Duodenal mucosa (tissue), 2 donors: ENCODE measurements around the gene APOBEC4.
"Not testable (repeated sequence)": the region's sequence is repeated elsewhere in the genome, so short reads cannot be mapped to it uniquely, and the experiment has no call there.

Source experiments
- H3K27ac ChIP-seq: one replicate; pipeline ENCODE4 v1.7.0; 2013; ENCODE audit warnings: low read depth, low read length
- H3K27me3 ChIP-seq, 2 donors: one replicate each; pipeline ENCODE4 v1.7.0; 2013; ENCODE audit warnings: low read length in 2 of 2, control low read depth in 1 of 2; ENCODE audit not compliant: insufficient read depth in 2 of 2, control insufficient read depth in 1 of 2
- H3K36me3 ChIP-seq, 2 donors: one replicate each; pipeline ENCODE4 v1.7.0; 2013; ENCODE audit warnings: low read length in 2 of 2, control low read depth in 1 of 2; ENCODE audit not compliant: insufficient read depth in 2 of 2, control insufficient read depth in 1 of 2
- H3K4me1 ChIP-seq, 2 donors: one replicate each; pipeline ENCODE4 v1.7.0; 2013; ENCODE audit warnings: low read length in 2 of 2, control low read depth in 1 of 2; ENCODE audit not compliant: insufficient read depth in 2 of 2, control insufficient read depth in 1 of 2
- H3K4me3 ChIP-seq, 2 donors: one replicate each; pipeline ENCODE4 v1.7.0; 2013; ENCODE audit warnings: low read length in 2 of 2, low read depth in 1 of 2
- H3K9ac ChIP-seq, 2 donors: one replicate each; pipeline ENCODE4 v1.7.0; 2013; ENCODE audit warnings: low read length in 2 of 2, low read depth in 1 of 2
- H3K9me3 ChIP-seq, 2 donors: one replicate each; pipeline ENCODE4 v1.7.0; 2013; ENCODE audit warnings: low read length in 2 of 2, control low read depth in 1 of 2; ENCODE audit not compliant: control insufficient read depth in 1 of 2

Gene APOBEC4

DNA sequence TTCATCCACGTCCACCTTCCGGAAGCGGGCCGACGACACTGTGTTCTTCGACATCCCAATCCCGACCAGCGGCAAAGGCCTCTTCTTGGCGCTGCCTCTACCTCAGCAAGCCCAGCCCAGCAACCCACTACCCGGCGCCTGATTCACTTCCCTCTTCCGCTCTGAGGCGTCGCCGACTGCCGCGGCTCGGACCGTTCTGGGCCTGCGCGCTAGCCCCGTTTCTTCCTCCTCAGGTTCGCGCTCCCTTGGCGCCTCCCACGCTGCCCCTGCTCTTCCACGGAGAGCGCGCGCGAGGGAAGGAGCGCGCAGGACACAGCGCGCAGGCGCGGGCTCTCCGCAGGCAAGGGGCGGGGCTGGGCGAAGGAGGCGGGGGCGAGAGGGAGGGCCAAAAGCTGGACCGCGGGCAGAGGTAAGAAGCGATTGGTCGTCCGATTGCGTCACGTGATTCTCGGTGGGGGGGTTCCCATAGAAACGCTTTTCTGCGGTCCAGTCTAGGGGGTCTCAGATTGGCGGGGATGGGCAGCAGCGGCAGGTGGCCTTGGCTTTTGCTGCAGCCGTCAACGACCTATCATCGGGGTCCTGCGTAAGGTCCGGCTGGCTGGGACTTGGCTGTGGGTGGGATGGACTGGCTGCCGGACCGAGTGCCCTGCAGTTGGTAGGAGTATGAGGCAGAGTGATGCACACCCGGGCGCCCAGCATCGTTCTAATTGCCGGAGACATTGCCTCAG is 17.3 kb downstream of the APOBEC4 start, which contains the start of gene ARPC5:
TSS of gene ARPC5 (minus strand) at position 178 of the 728 bp plus-strand sequence. CDS start at position 54, 124 bp downstream.
- H3K4me1 ChIP-seq, result peaks cover 16 to 22% of the 10 kb centered on the region in 2 donors

DNA sequence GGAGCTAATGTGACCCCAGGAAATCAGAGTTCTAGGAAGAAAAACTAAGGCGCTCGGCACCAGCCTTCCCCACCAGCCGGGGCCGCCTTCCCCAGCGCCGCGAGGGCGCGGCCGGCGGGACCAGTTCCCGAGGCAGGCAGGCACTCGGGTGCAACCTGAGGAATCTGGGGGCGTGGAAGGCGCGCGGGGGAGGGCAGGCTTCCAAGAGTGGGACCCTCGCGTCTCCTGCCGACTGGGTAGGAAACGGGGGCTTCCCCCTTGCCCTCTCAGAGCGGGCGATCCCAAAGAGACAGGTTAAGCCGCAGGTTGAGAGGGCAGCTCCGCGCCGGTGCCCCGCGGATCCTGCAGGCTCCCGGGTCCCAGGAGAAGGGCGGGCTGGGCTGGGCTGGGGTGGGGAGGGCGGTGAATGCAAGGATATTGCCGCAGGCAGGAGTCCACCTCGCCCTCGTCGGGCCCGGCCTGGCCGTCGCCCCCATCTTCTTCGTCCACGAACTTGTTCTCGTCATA is 18.0 kb downstream of the APOBEC4 start:
- Histone ChIP-seq H3K4me1 (peaks cover 16 to 27% of the 10 kb centered on the region in 2 donors), H3K27me3 (no peaks in the 10 kb centered on the region), H3K27ac (peak overlapping the region; percentile 91), H3K9me3 (no peaks in the 10 kb centered on the region), H3K9ac (peak overlapping the region; percentile 80 to 82), H3K36me3 (peaks cover 0 to 8% of the 10 kb centered on the region in 2 donors), H3K4me3 (peak overlapping the region; percentile 81 to 98)

More for the DNA sequence above, 17.3 kb downstream of the APOBEC4 start, which contains the start of gene ARPC5:
- peak within 1 kb of the TSS; percentile 91 for H3K27ac ChIP-seq
- no peaks in the 10 kb centered on the region for H3K9me3 ChIP-seq
- H3K27me3 ChIP-seq, result no peaks in the 10 kb centered on the region
- peaks cover 0 to 2% of the 10 kb centered on the region in 2 donors for H3K36me3 ChIP-seq
- peak within 1 kb of the TSS; percentile 81 to 98 for H3K4me3 ChIP-seq
- H3K9ac ChIP-seq, result peak within 1 kb of the TSS; percentile 80 to 82

DNA sequence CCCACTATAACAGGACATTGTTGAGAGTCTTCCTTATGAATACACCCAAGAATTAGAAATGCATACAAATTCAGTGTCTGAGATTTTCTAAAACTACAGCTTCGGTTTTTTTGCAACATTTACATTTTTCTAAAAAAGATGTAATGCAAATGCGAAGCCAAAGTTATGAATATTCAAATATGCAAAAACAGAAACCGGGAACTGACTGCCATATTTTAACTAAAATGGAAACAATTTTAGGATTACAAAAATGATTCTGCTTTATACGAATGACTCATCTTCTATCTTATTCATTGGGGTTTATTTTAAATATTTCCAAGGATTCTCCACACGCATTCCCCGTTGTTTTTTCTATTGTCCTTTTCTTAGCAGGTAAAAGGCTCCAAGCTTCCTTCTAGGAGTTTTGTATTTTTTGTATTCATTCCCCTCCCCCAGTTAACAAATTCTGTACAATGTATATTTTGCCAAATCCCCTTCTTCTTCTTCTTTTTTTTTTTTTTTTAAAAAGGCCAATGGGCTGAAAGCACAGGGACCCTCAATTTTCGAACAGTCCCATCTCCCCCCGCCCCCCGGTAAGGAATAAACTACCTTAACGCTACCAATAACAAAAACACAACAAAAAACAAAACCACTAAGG is 18.6 kb downstream of the APOBEC4 start:
- Histone ChIP-seq H3K4me1 (peaks cover 16 to 27% of the 10 kb centered on the region in 2 donors), H3K4me3 (peak overlapping the region; percentile 81 to 98), H3K27ac (peak overlapping the region; percentile 91), H3K9me3 (no peaks in the 10 kb centered on the region), H3K27me3 (no peaks in the 10 kb centered on the region), H3K36me3 (peaks cover 0 to 14% of the 10 kb centered on the region in 2 donors), H3K9ac (peak overlapping the region; percentile 80 to 82)

DNA sequence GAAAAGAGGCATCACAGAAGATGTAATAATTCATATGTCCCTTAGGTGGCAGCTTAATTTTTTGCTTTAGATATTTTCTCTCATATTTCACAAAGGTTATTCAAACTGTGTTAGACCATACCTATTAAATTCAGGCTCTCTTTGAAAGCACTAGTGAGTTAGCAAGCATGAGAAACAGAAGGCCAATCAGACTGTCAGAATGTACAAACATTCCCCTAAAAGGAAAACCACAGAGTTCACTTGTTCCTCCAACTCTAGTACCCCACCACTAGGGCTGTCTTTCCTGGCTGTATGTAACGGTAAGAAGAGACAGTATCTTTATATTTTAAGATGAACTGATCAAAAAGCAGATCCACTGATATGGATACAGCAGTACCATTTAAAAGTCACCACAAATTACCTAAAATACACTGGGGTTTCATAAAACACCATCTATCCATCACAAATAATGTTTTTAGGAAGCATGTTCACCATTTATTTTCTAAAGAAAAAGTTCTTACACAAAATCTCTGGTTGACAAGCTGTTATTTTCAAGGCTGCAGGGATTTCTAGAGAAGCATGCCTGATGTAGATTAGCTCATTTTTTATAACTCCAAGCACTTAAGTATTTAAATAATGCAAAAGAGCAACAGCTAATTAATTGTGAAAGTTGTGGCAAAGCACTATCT is 19.3 kb downstream of the APOBEC4 start:
- Histone ChIP-seq H3K9me3 (no peaks in the 10 kb centered on the region), H3K27ac (peak overlapping the region; percentile 55), H3K4me1 (peaks cover 16 to 27% of the 10 kb centered on the region in 2 donors)

DNA sequence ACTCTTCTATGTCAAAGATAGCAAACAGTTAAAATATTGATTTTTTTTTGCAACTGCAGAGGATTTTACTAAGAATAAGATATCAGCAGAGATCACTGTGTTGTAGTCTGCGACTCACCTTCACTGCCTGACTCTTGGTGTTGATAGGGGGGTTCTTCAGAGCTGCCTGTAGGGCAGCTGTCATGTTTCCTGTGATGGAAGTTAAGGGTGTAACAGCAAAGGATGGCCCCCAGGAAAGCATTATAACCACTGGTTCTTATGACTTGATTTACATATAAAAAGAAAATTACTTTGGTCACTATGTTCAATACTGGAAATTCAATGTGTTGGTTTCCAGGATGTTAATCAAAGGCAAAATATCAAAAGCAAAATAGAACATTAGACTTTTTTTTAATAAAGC is 20.2 kb downstream of the APOBEC4 start:
- peaks cover 7 to 26% of the 10 kb centered on the region in 2 donors for H3K36me3 ChIP-seq
- peaks cover 16 to 27% of the 10 kb centered on the region in 2 donors for H3K4me1 ChIP-seq
- no peak overlapping the region for H3K9ac ChIP-seq
- peak overlapping the region; percentile 81 to 98 for H3K4me3 ChIP-seq
- H3K27ac ChIP-seq, result no peak overlapping the region
- no peaks in the 10 kb centered on the region for H3K27me3 ChIP-seq
- H3K9me3 ChIP-seq, result no peaks in the 10 kb centered on the region

More for the DNA sequence above, 19.3 kb downstream of the APOBEC4 start:
- H3K27me3 ChIP-seq, result no peaks in the 10 kb centered on the region
- H3K9ac ChIP-seq, result peak overlapping the region; percentile 45 to 80
- H3K36me3 ChIP-seq, result peaks cover 0 to 22% of the 10 kb centered on the region in 2 donors
- H3K4me3 ChIP-seq, result peak overlapping the region; percentile 81 to 98

DNA sequence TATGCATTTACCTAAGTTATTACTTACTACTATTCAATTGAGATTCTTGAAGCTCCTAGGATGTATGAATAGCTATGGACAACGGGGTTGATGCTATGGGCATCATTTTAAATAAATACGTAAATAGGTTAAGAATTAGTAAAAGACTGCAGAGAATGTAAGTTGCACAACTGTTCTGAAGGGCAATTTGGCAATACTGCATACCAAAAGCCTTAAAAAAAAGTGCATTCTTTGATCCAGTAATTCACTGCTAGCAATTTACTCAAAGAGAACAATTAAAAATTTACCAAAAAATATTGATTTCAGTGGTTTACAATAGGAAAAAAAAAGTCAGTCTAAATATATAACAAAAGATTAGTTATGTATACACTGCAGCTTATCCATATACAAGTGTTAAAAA is 21.0 kb downstream of the APOBEC4 start:
- H3K27me3 ChIP-seq, result no peaks in the 10 kb centered on the region
- no peak overlapping the region for H3K27ac ChIP-seq
- H3K9me3 ChIP-seq, result no peaks in the 10 kb centered on the region
- peaks cover 16 to 27% of the 10 kb centered on the region in 2 donors for H3K4me1 ChIP-seq
- H3K9ac ChIP-seq, result no peak overlapping the region
- peak overlapping the region in 1 of 2 donors; percentile 98 for H3K4me3 ChIP-seq
- peaks cover 7 to 32% of the 10 kb centered on the region in 2 donors for H3K36me3 ChIP-seq

DNA sequence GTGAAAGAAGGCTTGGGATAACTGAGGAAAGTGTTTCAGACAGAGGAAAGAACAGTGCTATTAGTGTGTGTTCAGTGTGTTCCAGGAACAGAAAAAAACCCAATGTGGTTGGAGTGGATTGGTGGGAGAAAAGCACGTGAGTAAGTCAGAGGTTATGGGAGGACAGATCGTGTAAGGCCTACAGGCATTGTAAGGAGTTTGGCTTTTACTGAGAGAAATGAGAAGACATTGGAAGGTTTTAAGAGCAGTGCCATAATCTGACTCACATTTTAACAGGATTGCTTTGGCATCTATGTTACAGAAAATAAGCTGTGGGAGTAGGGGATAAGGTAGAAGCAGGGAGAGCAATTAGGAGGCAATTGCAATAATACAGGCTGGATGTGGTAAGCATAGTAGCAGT is 22.4 kb downstream of the APOBEC4 start:
- H3K9me3 ChIP-seq, result no peaks in the 10 kb centered on the region
- peaks cover 16% of the 10 kb centered on the region in 2 donors for H3K4me1 ChIP-seq
- H3K4me3 ChIP-seq, result no peak overlapping the region
- H3K9ac ChIP-seq, result no peak overlapping the region
- no peaks in the 10 kb centered on the region for H3K27me3 ChIP-seq
- H3K27ac ChIP-seq, result no peak overlapping the region
- H3K36me3 ChIP-seq, result peaks cover 7 to 38% of the 10 kb centered on the region in 2 donors

DNA sequence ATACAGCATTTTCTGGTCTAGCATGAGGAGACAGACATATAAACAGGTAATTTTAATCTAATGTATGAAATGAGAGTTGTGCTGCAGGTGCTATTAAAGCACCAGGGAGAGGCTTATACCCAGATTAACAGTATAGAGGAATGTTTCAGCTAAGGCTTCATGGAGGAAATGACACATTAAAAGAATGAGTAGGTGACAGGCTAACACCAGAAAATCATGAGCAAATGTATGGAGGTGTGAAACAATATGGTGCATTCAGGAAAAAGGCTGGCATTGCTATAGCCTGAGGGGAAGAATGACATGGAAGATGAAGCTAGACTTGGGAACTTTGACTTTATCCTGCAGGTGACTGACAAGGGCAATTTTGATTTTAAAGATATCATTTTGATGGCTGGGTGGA is 24.6 kb downstream of the APOBEC4 start:
- H3K9ac ChIP-seq, result no peak overlapping the region
- no peak overlapping the region for H3K27ac ChIP-seq
- peaks cover 9 to 16% of the 10 kb centered on the region in 2 donors for H3K4me1 ChIP-seq

DNA sequence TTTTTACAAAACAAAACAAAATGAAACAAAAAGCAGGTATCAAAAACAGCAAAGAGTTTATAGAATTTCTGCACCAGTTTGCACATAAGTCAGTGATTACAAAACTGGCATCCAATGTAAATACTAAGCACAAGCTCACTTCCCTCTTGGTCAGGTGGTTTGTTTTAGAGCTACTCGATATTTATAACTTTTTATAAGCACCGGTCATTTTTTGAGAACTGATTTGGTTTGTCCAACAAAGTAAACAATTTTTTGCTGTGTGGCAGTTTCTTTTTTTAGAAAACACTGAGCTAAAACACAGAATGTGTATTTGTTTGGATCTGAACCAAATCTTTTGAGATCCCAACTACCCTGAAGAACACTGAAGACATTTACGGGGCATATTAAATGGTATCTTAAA is 26.9 kb downstream of the APOBEC4 start:
- not testable (repeated sequence) for H3K9ac ChIP-seq, H3K4me3 ChIP-seq, H3K9me3 ChIP-seq, H3K4me1 ChIP-seq, H3K27ac ChIP-seq, H3K27me3 ChIP-seq
- H3K36me3 ChIP-seq, result peaks cover 7 to 45% of the 10 kb centered on the region in 2 donors

More for the DNA sequence above, 24.6 kb downstream of the APOBEC4 start:
- H3K9me3 ChIP-seq, result no peaks in the 10 kb centered on the region
- H3K36me3 ChIP-seq, result peaks cover 7 to 45% of the 10 kb centered on the region in 2 donors
- H3K27me3 ChIP-seq, result no peaks in the 10 kb centered on the region
- no peak overlapping the region for H3K4me3 ChIP-seq
